HepG2 (cell line): ENCODE measurements around the gene PEMT. TPM values are rescaled to one million over a fixed set of nuclear protein-coding genes. Genes with fewer than 3 reads are reported as not detected.

ENCODE experiments used
- ATAC-seq: fragments of 200-7000 bp; cut with Tn5 transposase; 3 replicates; pipeline ENCODE4 v1.9.1; 2020; ENCODE audit warnings: mild to moderate bottlenecking, moderate library complexity
- BruUV-seq: library from RNA; stranded (reverse); fragments of 400-500 nt; replicated peaks from 2 replicates; lab custom pipeline; 2021; lab: Mats Ljungman, UMichigan
- CTCF ChIA-PET: fragments of 300-600 bp; formaldehyde crosslinking; extraction: SDS; loops from one replicate; lab custom pipeline; 2021; ENCODE audit warnings: low total read pairs, inconsistent platforms, low intra/inter-chr PET ratio; lab: Yijun Ruan, JAX
- POLR2A ChIA-PET: fragments of 350-600 bp; sonication (Branson Sonifier 250); formaldehyde crosslinking; loops from one replicate; lab custom pipeline; 2020; ENCODE audit warnings: antibody characterized with exemption, inconsistent platforms; lab: Yijun Ruan, JAX
- DNase-seq: peaks from one replicate; pipeline ENCODE4 v3.0.0-alpha.2; 2015; ENCODE audit warnings: low spot score
- FAIRE-seq: peaks from 3 replicates; lab custom pipeline; 2011; peaks lifted over from hg19 to GRCh38; lab: Jason Lieb, UNC
- H2AFZ ChIP-seq: one replicate; pipeline ENCODE4 v1.6.1; 2011; ENCODE audit warnings: low read length, inconsistent platforms
- H3K27ac ChIP-seq: fragments of 300-600 bp; 3 replicates; pipeline ENCODE4 v1.8.0; 2011; ENCODE audit warnings: mixed run types, mild to moderate bottlenecking, mixed read lengths, low read length, inconsistent platforms; ENCODE audit not compliant: insufficient read depth; ENCODE audit errors: extremely low read length
- H3K27me3 ChIP-seq, 2 experiments: fragments of 200-600 bp in 1 of 2; 2 replicates in 1 of 2; 3 replicates in 1 of 2; pipeline versions ENCODE4 v1.6.0 to v1.8.0; 2011; ENCODE audit warnings: low read length in 2 of 2, mild to moderate bottlenecking in 2 of 2, moderate library complexity in 2 of 2, inconsistent platforms in 1 of 2; ENCODE audit not compliant: insufficient read depth in 2 of 2, control insufficient read depth in 1 of 2
- H3K36me3 ChIP-seq, 2 experiments: fragments of 200-600 bp in 1 of 2; replicated peaks in 1 of 2; 2 replicates in 1 of 2; 3 replicates in 1 of 2; pipeline versions ENCODE4 v1.5.1 to v1.8.0; 2011; ENCODE audit warnings: low read length in 2 of 2, inconsistent platforms in 1 of 2; ENCODE audit not compliant: insufficient read depth in 2 of 2, control insufficient read depth in 1 of 2
- H3K4me1 ChIP-seq: 2 replicates; pipeline ENCODE4 v1.5.1; 2012; ENCODE audit warnings: low read length, inconsistent platforms; ENCODE audit not compliant: insufficient read depth
- H3K4me2 ChIP-seq: 2 replicates; pipeline ENCODE4 v1.6.0; 2011; ENCODE audit warnings: low read depth, low read length, inconsistent platforms
- H3K4me3 ChIP-seq, 3 experiments: fragments of 200-600 bp in 1 of 3; sonication (generic), shearing (Covaris generic) in 1 of 3; replicated peaks in 1 of 3; 2 replicates each; pipeline ENCODE4 v1.5.1; 2011 to 2016; ENCODE audit warnings: low read length in 3 of 3, inconsistent platforms in 2 of 3, low read depth in 2 of 3, mild to moderate bottlenecking in 2 of 3, control low read depth in 1 of 3, mixed read lengths in 1 of 3; ENCODE audit not compliant: insufficient read depth in 1 of 3
- H3K79me2 ChIP-seq: one replicate; pipeline ENCODE4 v1.6.1; 2011; ENCODE audit warnings: low read length, inconsistent platforms; ENCODE audit not compliant: insufficient read depth
- H3K9ac ChIP-seq: 2 replicates; pipeline ENCODE4 v1.6.0; 2011; ENCODE audit warnings: mild to moderate bottlenecking, low read depth, low read length, inconsistent platforms; ENCODE audit not compliant: insufficient read depth
- H3K9me3 ChIP-seq: 2 replicates; pipeline ENCODE4 v1.5.1; 2012; ENCODE audit warnings: mild to moderate bottlenecking, low read length
- H4K20me1 ChIP-seq: 2 replicates; pipeline ENCODE4 v1.6.0; 2011; ENCODE audit warnings: inconsistent platforms, mild to moderate bottlenecking, low read length, moderate library complexity; ENCODE audit not compliant: insufficient read depth
- CENPT ChIP-seq: sonication (generic); formaldehyde crosslinking; IDR thresholded peaks from 2 replicates; pipeline ENCODE4 v1.8.0; 2022; ENCODE audit warnings: low read depth, mild to moderate bottlenecking, moderate library complexity, missing genetic modification reagents
- EED ChIP-seq: sonication (generic); formaldehyde crosslinking; IDR thresholded peaks from 2 replicates; pipeline ENCODE4 v1.5.0; 2020; ENCODE audit warnings: mild to moderate bottlenecking, missing genetic modification reagents
- HNF4A ChIP-seq: sonication (generic); formaldehyde crosslinking; IDR thresholded peaks from 2 replicates; pipeline ENCODE4 v1.4.0; 2020; ENCODE audit warnings: missing genetic modification reagents
- KAT2B ChIP-seq: fragments of 150-350 bp; IDR thresholded peaks from 2 replicates; pipeline ENCODE4 v1.6.1; 2014; ENCODE audit warnings: low read depth, low read length, borderline replicate concordance
- KDM3A ChIP-seq: IDR thresholded peaks from 2 replicates; pipeline ENCODE4 v1.6.1; 2018; ENCODE audit warnings: low read depth, missing compliant biosample characterization
- KDM6A ChIP-seq: IDR thresholded peaks from 2 replicates; pipeline ENCODE4 v1.6.1; 2016; ENCODE audit warnings: low read depth
- KMT2B ChIP-seq: IDR thresholded peaks from 2 replicates; pipeline ENCODE4 v1.6.1; 2016; ENCODE audit warnings: missing genetic modification reagents, missing compliant biosample characterization
- MTERF4 ChIP-seq: sonication (generic); formaldehyde crosslinking; IDR thresholded peaks from 2 replicates; pipeline ENCODE4 v1.8.0; 2023; ENCODE audit warnings: mild to moderate bottlenecking, missing genetic modification reagents
- PRDM15 ChIP-seq: sonication (generic); formaldehyde crosslinking; IDR thresholded peaks from 2 replicates; pipeline ENCODE4 v1.4.0; 2020; ENCODE audit warnings: missing genetic modification reagents
- SP2 ChIP-seq: sonication (generic); formaldehyde crosslinking; IDR thresholded peaks from 2 replicates; pipeline ENCODE4 v1.5.1; 2020; ENCODE audit warnings: mild to moderate bottlenecking, missing genetic modification reagents
- SRF ChIP-seq: IDR thresholded peaks from 2 replicates; pipeline ENCODE4 v1.6.1; 2011; ENCODE audit warnings: mild to moderate bottlenecking, low read depth, low read length, moderate library complexity
- ZMYM3 ChIP-seq: sonication (generic); formaldehyde crosslinking; IDR thresholded peaks from 2 replicates; pipeline ENCODE4 v1.5.1; 2020; ENCODE audit warnings: mild to moderate bottlenecking, missing genetic modification reagents
- ZNF143 ChIP-seq: sonication (generic); formaldehyde crosslinking; IDR thresholded peaks from 2 replicates; pipeline ENCODE4 v1.4.0; 2020; ENCODE audit warnings: missing genetic modification reagents
- ZNF350 ChIP-seq: sonication (generic); formaldehyde crosslinking; IDR thresholded peaks from 2 replicates; pipeline ENCODE4 v1.4.0; 2020; ENCODE audit warnings: mild to moderate bottlenecking, low read depth, missing genetic modification reagents, borderline replicate concordance
- ZNF564 ChIP-seq: sonication (generic); formaldehyde crosslinking; IDR thresholded peaks from 2 replicates; pipeline ENCODE4 v1.8.1; 2023; ENCODE audit warnings: mild to moderate bottlenecking, missing genetic modification reagents
- WGBS: methylation state at CpG from one replicate; pipeline ENCODE4 v1.1.6; 2017; ENCODE audit warnings: low lambda C conversion rate; 5-methylcytosine and 5-hydroxymethylcytosine counted together
- in situ Hi-C: cut with HindIII; loops from 2 replicates; pipeline ENCODE4 v1.10.0; 2017; ENCODE audit warnings: low pct_unique_long_range_greater_than_20kb; ENCODE audit not compliant: extremely low pct_ligation_motif_present
- intact Hi-C: fragments of 100-400 bp; cut with micrococcal nuclease; formaldehyde crosslinking; loops from one replicate; pipeline ENCODE4 v1.10.0; 2022; ENCODE audit not compliant: unreplicated experiment
- polyA plus RNA-seq, 8 experiments: library from polyadenylated mRNA; depleted of rRNA in 3 of 8; stranded (reverse) in 7 of 8; unstranded in 1 of 8; fragments of >200 nt; fragmentation: Illumina TruSeq in 4 of 8; extraction: Trizol in 4 of 8; gene quantifications; 2 replicates each; pipeline versions ENCODE4 v1.2.1 to v1.2.3, GENCODE V29; 2011 to 2016; ENCODE audit warnings: low read depth in 4 of 8, missing spikeins in 1 of 8, mixed read lengths in 1 of 8; ENCODE audit not compliant: insufficient read depth in 1 of 8
- total RNA-seq, 5 experiments: library from RNA; depleted of rRNA; stranded (reverse); fragments of >200 nt; fragmentation: Illumina TruSeq; extraction: Trizol; gene quantifications; 2 replicates each; pipeline ENCODE4 v1.2.3, GENCODE V29; 2016; ENCODE audit warnings: low read depth in 1 of 5

PEMT gene
- total and polyA plus RNA-seq, 2 of the 13 experiments (the other 11 are each of a cell fraction or from before 2014, with no cell fraction given) = 31.7 to 43.6 TPM

GRCh38 chr17:17573912-17574311 lies 17.6 kb downstream of the PEMT start (continued):
- no peak for TF ChIP-seq PRDM15 (CRISPR knock-in tag)
- TF ChIP-seq, all 625 proteins: peak for 0

GRCh38 chr17:17572010-17572785 lies 19.3 kb downstream of the PEMT start:
- no TSS peak for BruUV-seq
- Histone ChIP-seq H3K36me3 (peaks cover 0 to 10% of the 10 kb centered on the region in 2 experiments; a peak in 3 of 5 replicates), H3K4me3 (peak overlapping the region in 1 of 3 experiments; percentile 53; a peak in 1 of 6 replicates), H3K27me3 (no peaks in the 10 kb centered on the region), H4K20me1 (0 out of 2 replicates have a peak, but pooled peaks cover 5% of the 10 kb centered on the region), H2AFZ (no peak overlapping the region), H3K27ac (peak overlapping the region; percentile 83), H3K9ac (peak overlapping the region; percentile 54), H3K9me3 (no peaks in the 10 kb centered on the region), H3K4me1 (peaks cover 48% of the 10 kb centered on the region), H3K4me2 (peak overlapping the region; percentile 60), H3K79me2 (no peaks in the 10 kb centered on the region)
- 44% methylated on average over 14 of the region's 15 CpGs for WGBS
- peak; percentile 53 for ATAC-seq
- in situ Hi-C loops (no loop called here), intact Hi-C loops (loop anchor here (5.0 kb wide), 1 partner anchor 35 kb away; no protein-coding TSS in a partner anchor)
- FAIRE-seq = peak; percentile 63
- peak; percentile 72 for DNase-seq
- CTCF ChIA-PET = interaction anchor here (4.3 kb wide), 1 partner anchor 75 kb away, joined by 55 read pairs; the partner anchor contains the start of gene RASD1
- POLR2A ChIA-PET = interaction anchor here (0.7 to 8.9 kb wide), 19 partner anchors 10 to 219 kb away, joined by 3 to 114 read pairs (median 5); partner anchors contain the start of genes PEMT and RASD1
- no peak for TF ChIP-seq EED
- TF ChIP-seq HNF4A (CRISPR knock-in tag) = peak; percentile 89
- TF ChIP-seq SRF = no peak
- TF ChIP-seq ZNF350 (CRISPR knock-in tag) = peak; percentile 76; the same call in 1 of the 2 replicates
- peak; percentile 91 for TF ChIP-seq ZMYM3 (CRISPR knock-in tag)
- 0 out of 2 replicates have a peak, but pooled peaks have one; percentile 53 for TF ChIP-seq MTERF4 (CRISPR knock-in tag)
- no peak for TF ChIP-seq KAT2B
- no peak for TF ChIP-seq CENPT (CRISPR knock-in tag)
- TF ChIP-seq SP2 (CRISPR knock-in tag) = no peak
- peak; percentile 15; the same call in 1 of the 2 replicates for TF ChIP-seq KDM6A (CRISPR knock-in tag)
- TF ChIP-seq KDM3A (CRISPR knock-in tag) = no peak
- 0 out of 2 replicates have a peak, but pooled peaks have one; percentile 34 for TF ChIP-seq ZNF143 (CRISPR knock-in tag)
- TF ChIP-seq ZNF564 = no peak
- no peak for TF ChIP-seq KMT2B (CRISPR knock-in tag)
